Measurements from ENCODE around the gene PRDX5. TPM values are rescaled to one million over a fixed set of nuclear protein-coding genes. Genes with fewer than 3 reads are reported as not detected.

PRDX5 gene
- polyA plus RNA-seq, 3 donors from 2014 or later, result 319 to 558 (median 418) TPM

- Mint-ChIP-seq H3K4me3 (no peak overlapping the region), H3K9me3 (no peaks in the 10 kb centered on the region), H3K27me3 (ENCODE audit: low read depth in 3 of 3) (peaks cover 3 to 12% (median 4%) of the 10 kb centered on the region in 3 donors), H3K27ac (peak overlapping the region in 1 of 6 donors; percentile 13), H3K4me1 (peaks cover 45% of the 10 kb centered on the region in 2 donors), H3K36me3 (peaks cover 0 to 17% (median 7%) of the 10 kb centered on the region in 3 donors)
- no peak for DNase-seq
Measured at GRCh38 chr11:64334764-64335735, 17.1 kb downstream of the PRDX5 start.

- peaks cover 37 to 45% of the 10 kb centered on the region in 2 donors for H3K4me1 Mint-ChIP-seq
Measured at GRCh38 chr11:64337538-64338249, 19.8 kb downstream of the PRDX5 start.

GRCh38 chr11:64338716-64339115 is 20.8 kb downstream of the PRDX5 start:
- DNase-seq, result no peak
- no peaks in the 10 kb centered on the region for H3K9me3 Mint-ChIP-seq
- H3K4me3 Mint-ChIP-seq, result peak overlapping the region; percentile 88 to 93 (median 89)
- peaks cover 37 to 45% of the 10 kb centered on the region in 2 donors for H3K4me1 Mint-ChIP-seq
- H3K27ac Mint-ChIP-seq, result peak overlapping the region; percentile 95 to 99 (median 98)
- peaks cover 0 to 14% (median 7%) of the 10 kb centered on the region in 3 donors for H3K36me3 Mint-ChIP-seq
- H3K27me3 Mint-ChIP-seq (ENCODE audit: low read depth in 3 of 3), result peaks cover 2 to 4% (median 4%) of the 10 kb centered on the region in 3 donors

More at GRCh38 chr11:64337538-64338249, 19.8 kb downstream of the PRDX5 start:
- peak overlapping the region; percentile 57 to 98 (median 78) for H3K27ac Mint-ChIP-seq
- peaks cover 0 to 17% (median 7%) of the 10 kb centered on the region in 3 donors for H3K36me3 Mint-ChIP-seq
- H3K27me3 Mint-ChIP-seq (ENCODE audit: low read depth in 3 of 3), result peaks cover 2 to 4% (median 4%) of the 10 kb centered on the region in 3 donors
- DNase-seq, result no peak
- H3K9me3 Mint-ChIP-seq, result no peaks in the 10 kb centered on the region
- H3K4me3 Mint-ChIP-seq, result peak overlapping the region in 3 of 5 donors; percentile 45 to 54 (median 46)

- H3K4me1 Mint-ChIP-seq, result peaks cover 37 to 45% of the 10 kb centered on the region in 2 donors
- no peak for DNase-seq
- H3K36me3 Mint-ChIP-seq, result peaks cover 0 to 13% (median 7%) of the 10 kb centered on the region in 3 donors
- peak overlapping the region; percentile 88 to 93 (median 89) for H3K4me3 Mint-ChIP-seq
- peak overlapping the region; percentile 95 to 99 (median 98) for H3K27ac Mint-ChIP-seq
- H3K9me3 Mint-ChIP-seq, result no peaks in the 10 kb centered on the region
- peaks cover 2 to 4% (median 4%) of the 10 kb centered on the region in 3 donors for H3K27me3 Mint-ChIP-seq (ENCODE audit: low read depth in 3 of 3)
Measured at GRCh38 chr11:64339286-64339685, 21.4 kb downstream of the PRDX5 start.

DNA sequence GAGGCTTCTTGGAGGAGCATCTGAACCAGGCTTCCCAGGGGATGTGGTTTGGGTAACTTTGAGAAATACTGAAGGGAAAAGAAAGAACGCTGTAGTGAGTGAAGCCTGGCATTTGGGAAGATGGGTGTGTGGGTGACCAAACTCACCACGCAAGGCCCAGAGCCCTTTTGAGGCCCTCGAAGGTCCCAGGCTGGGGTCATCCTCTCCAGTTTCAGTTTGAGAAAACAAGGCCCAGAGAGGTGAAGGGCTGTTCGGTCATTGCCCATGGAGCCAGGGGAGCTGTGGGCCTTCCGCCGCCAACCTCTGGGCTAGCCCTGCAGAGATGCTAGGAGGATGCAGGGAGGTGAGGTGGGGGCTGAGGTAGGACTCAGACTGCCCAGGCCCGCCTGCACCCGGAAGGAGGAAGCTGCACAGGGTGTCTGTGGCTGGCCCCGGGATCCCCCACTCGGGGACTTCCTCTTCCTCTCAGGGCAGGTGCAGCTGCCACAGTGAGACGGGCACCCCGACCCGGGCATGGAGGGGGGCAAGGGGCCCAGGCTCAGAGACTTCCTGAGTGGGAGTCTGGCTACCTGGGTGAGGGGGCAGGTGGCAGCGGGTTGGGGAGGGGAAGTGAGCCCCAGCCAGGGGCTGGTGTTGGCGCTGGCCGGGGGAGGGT is 22.0 kb downstream of the PRDX5 start, which contains the start of gene CCDC88B:
Gene CCDC88B (plus strand): TSS at position 451 of the 655 bp plus-strand sequence. CDS start 63 bp downstream, at position 514.
- Mint-ChIP-seq H3K4me3 (peak within 1 kb of the TSS; percentile 88 to 93 (median 89)), H3K4me1 (peaks cover 37 to 45% of the 10 kb centered on the region in 2 donors), H3K36me3 (peaks cover 0 to 13% (median 7%) of the 10 kb centered on the region in 3 donors), H3K27me3 (ENCODE audit: low read depth in 3 of 3) (peaks cover 2 to 4% (median 4%) of the 10 kb centered on the region in 3 donors), H3K9me3 (no peaks in the 10 kb centered on the region), H3K27ac (peak within 1 kb of the TSS; percentile 95 to 99 (median 98))
- DNase-seq, result peak; percentile 90 to 91 (median 90)

DNA sequence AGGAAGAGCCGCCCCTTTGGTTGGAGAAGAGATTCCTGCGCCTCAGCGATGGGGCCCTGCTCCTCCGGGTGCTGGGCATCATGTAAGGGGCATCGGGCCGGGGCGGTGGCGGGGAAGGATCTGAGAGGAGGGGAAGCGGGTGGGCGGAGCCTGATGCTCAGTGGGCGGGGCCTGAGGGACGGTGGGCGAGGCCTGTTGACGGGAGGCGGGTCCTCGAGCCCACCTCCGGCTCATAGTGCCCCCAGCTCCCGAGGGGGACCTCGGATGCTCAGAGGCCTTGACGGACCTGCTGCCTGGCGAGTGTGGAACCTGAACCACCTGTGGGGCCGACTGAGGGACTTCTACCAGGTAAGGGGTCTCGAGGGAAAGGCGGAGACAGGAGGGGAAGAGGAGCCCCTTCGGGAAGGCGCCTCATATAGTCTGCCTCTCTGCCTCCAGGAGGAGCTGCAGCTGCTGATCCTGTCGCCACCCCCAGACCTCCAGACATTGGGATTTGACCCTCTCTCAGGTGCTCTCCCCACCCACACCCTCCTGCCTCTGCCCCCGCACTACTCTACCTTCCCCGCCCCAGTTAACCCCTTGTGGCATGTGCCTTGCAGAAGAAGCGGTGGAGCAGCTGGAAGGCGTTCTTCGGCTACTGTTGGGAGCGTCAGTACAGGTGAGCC is 22.9 kb downstream of the PRDX5 start:
- H3K27ac Mint-ChIP-seq, result peak overlapping the region; percentile 95 to 99 (median 98)
- H3K4me1 Mint-ChIP-seq, result peaks cover 44 to 47% of the 10 kb centered on the region in 2 donors
- H3K27me3 Mint-ChIP-seq (ENCODE audit: low read depth in 3 of 3), result peaks cover 2 to 5% (median 4%) of the 10 kb centered on the region in 3 donors

GRCh38 chr11:64341429-64341828 is 23.5 kb downstream of the PRDX5 start:
- peak overlapping the region in 4 of 6 donors; percentile 95 to 99 (median 98) for H3K27ac Mint-ChIP-seq
- peaks cover 1 to 8% (median 4%) of the 10 kb centered on the region in 3 donors for H3K27me3 Mint-ChIP-seq (ENCODE audit: low read depth in 3 of 3)
- peaks cover 46 to 50% of the 10 kb centered on the region in 2 donors for H3K4me1 Mint-ChIP-seq
- no peak for DNase-seq
- no peaks in the 10 kb centered on the region for H3K9me3 Mint-ChIP-seq
- peaks cover 0 to 22% (median 10%) of the 10 kb centered on the region in 3 donors for H3K36me3 Mint-ChIP-seq
- H3K4me3 Mint-ChIP-seq, result peak overlapping the region; percentile 35 to 93 (median 89)

More for the DNA sequence above, 22.9 kb downstream of the PRDX5 start:
- peak; percentile 75 to 77 (median 77) for DNase-seq
- H3K4me3 Mint-ChIP-seq, result peak overlapping the region; percentile 88 to 93 (median 89)
- no peaks in the 10 kb centered on the region for H3K9me3 Mint-ChIP-seq
- H3K36me3 Mint-ChIP-seq, result peaks cover 0 to 19% (median 10%) of the 10 kb centered on the region in 3 donors

DNA sequence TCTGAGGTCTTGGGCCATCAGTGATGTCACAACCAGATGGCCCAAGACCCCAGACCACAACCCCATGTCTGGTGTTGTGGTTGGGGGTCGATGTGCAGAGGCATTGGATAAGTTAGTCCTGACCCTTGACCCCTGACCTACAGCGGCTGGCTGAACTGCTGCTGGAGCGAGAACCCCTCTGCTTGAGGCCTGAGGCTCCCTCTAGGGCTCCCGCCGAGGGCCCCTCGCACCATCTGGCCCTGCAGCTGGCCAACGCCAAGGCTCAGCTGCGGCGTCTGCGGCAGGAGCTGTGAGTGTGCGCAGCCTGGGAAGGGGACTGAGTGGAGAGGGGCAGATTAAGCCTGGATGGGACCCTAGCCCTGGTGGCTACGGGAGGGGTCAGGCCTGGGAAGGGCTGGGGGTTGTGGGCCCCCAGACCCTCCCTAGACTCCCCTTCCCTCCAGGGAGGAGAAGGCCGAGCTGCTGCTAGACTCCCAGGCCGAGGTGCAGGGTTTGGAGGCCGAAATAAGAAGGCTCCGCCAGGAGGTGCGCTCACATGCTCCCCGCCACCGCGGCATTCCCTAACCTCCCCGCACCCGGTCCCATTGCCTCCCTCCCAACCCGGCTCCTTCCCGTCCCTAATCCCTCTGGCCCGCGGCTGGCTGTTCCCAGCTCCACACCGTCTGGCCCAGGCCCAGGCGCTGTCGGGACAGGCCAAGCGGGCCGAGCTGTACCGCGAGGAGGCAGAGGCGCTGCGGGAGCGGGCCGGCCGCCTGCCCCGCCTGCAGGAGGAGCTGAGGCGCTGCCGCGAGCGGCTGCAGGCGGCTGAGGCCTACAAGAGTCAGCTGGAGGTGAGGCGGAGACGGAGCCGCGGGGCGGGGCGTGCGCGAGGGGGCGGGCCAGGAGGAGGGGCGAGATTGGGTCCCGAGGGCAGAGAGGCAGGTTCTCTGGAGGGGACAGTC is 24.2 kb downstream of the PRDX5 start:
- peaks cover 46 to 51% of the 10 kb centered on the region in 2 donors for H3K4me1 Mint-ChIP-seq
- H3K27ac Mint-ChIP-seq, result peak overlapping the region in 4 of 6 donors; percentile 61 to 99 (median 85)
- peaks cover 0 to 8% (median 4%) of the 10 kb centered on the region in 3 donors for H3K27me3 Mint-ChIP-seq (ENCODE audit: low read depth in 3 of 3)
- H3K36me3 Mint-ChIP-seq, result peaks cover 0 to 22% (median 10%) of the 10 kb centered on the region in 3 donors
- peak; percentile 82 to 87 (median 82) for DNase-seq
- peak overlapping the region; percentile 30 to 93 (median 89) for H3K4me3 Mint-ChIP-seq
- H3K9me3 Mint-ChIP-seq, result no peaks in the 10 kb centered on the region

DNA sequence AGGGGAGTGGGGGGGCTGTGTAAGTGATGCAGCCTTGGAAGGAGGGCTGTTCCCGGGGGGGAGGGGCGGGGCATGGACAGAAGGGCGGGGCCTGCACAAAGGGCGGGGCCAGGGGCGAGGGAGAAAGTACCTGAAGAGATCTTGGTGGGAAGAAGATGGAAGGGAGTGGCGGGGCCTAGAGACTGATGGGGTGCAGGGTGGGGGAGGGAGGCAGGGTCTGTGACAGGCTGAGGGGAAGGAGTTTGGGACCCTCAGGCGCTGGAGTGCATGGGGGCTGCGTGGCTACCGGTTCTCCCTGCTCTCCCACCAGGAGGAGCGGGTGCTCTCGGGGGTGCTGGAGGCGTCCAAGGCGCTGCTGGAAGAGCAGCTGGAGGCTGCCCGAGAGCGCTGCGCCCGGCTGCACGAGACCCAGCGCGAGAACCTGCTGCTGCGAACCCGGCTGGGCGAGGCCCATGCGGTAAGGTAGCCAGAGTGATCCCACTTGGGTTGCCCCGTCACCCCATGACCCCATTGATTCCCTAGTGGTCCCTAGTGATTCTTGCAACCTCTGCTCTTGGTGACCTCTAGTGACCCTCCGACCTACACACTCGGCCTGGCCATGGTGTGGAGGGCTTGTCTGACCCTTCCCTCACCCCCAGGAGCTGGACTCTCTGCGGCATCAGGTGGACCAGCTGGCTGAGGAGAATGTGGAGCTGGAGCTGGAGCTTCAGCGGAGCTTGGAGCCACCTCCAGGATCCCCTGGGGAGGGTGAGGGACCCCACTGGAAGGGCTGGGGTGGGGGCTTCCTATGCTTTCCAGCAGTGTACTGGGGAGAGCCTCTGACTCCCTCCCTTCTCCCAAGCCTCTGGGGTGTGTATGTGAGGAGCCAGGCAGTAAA is 25.2 kb downstream of the PRDX5 start:
- H3K4me3 Mint-ChIP-seq, result peak overlapping the region in 2 of 5 donors; percentile 30 to 54
- H3K27ac Mint-ChIP-seq, result peak overlapping the region in 2 of 6 donors; percentile 42 to 50
- H3K4me1 Mint-ChIP-seq, result peaks cover 39 to 48% of the 10 kb centered on the region in 2 donors
- H3K27me3 Mint-ChIP-seq (ENCODE audit: low read depth in 3 of 3), result peaks cover 0 to 8% (median 6%) of the 10 kb centered on the region in 3 donors
- peaks cover 0 to 17% (median 6%) of the 10 kb centered on the region in 3 donors for H3K36me3 Mint-ChIP-seq
- DNase-seq, result no peak
- H3K9me3 Mint-ChIP-seq, result no peaks in the 10 kb centered on the region

GRCh38 chr11:64343767-64344559 is 26.0 kb downstream of the PRDX5 start:
- peaks cover 35 to 42% of the 10 kb centered on the region in 2 donors for H3K4me1 Mint-ChIP-seq
- H3K9me3 Mint-ChIP-seq, result no peaks in the 10 kb centered on the region

More at GRCh38 chr11:64343767-64344559, 26.0 kb downstream of the PRDX5 start:
- DNase-seq, result no peak
- peaks cover 0 to 8% (median 8%) of the 10 kb centered on the region in 3 donors for H3K27me3 Mint-ChIP-seq (ENCODE audit: low read depth in 3 of 3)
- H3K27ac Mint-ChIP-seq, result no peak overlapping the region
- H3K4me3 Mint-ChIP-seq, result no peak overlapping the region
- peaks cover 0 to 15% (median 6%) of the 10 kb centered on the region in 3 donors for H3K36me3 Mint-ChIP-seq
